Kidney capillary endothelial cell (primary cell): ENCODE data around the gene PCDHB6.
"Not testable (repeated sequence)": the region's sequence is repeated elsewhere in the genome, so short reads cannot be mapped to it uniquely, and the experiment has no call there.

ENCODE experiments used
- DNase-seq: peaks from one replicate; pipeline ENCODE4 v3.0.0-alpha.2; 2018; ENCODE audit warnings: low spot score

PCDHB6 gene

GRCh38 chr5:141172381-141173204 is 22.7 kb downstream of the PCDHB6 start, which contains the start of gene PCDHB7:
Gene PCDHB7 (plus strand): TSS chr5:141172644. CDS start chr5:141172836, 192 bp downstream.
- DNase-seq, result no peak

- not testable (repeated sequence) for DNase-seq
These were observed 24.6 kb downstream of the PCDHB6 start for GRCh38 chr5:141174291-141175104.

DNA sequence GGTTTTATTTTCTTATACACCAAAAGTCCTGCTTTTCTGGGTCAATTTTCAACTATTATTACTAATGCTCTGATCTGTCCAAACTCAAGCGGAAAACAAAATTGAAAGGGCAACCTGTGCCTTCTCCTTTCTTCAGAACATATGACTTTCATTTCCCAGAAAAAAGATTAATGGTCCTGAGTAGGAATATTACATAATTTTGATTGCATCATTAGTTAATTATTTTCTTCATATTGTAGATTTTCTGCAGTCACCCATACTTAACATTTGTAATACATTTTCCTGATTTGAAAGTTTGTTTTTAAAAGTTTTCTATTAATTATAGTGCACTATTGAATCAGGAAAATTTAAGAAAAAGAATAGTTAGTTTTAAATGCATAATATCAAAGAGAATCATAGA is 26.1 kb downstream of the PCDHB6 start:
- no peak for DNase-seq

- not testable (repeated sequence) for DNase-seq
These were observed 27.8 kb downstream of the PCDHB6 start, which contains the start of gene PCDHB8 for GRCh38 chr5:141177577-141178191. Gene PCDHB8 (plus strand): TSS chr5:141177790. CDS start chr5:141178035, 245 bp downstream.

DNA sequence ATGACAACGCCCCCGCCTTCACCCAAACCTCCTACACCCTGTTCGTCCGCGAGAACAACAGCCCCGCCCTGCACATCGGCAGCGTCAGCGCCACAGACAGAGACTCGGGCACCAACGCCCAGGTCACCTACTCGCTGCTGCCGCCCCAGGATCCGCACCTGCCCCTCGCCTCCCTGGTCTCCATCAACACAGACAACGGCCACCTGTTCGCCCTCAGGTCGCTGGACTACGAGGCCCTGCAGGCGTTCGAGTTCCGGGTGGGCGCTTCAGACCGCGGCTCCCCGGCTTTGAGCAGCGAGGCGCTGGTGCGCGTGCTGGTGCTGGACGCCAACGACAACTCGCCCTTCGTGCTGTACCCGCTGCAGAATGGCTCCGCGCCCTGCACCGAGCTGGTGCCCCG is 29.5 kb downstream of the PCDHB6 start:
- not testable (repeated sequence) for DNase-seq

DNA sequence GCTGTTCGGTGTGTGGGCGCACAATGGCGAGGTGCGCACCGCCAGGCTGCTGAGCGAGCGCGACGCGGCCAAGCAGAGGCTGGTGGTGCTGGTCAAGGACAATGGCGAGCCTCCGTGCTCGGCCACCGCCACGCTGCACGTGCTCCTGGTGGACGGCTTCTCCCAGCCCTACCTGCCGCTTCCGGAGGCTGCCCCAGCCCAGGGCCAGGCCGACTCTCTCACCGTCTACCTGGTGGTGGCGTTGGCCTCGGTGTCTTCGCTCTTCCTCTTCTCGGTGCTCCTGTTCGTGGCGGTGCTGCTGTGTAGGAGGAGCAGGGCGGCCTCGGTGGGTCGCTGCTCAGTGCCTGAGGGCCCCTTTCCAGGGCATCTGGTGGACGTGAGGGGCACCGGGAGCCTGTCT is 30.0 kb downstream of the PCDHB6 start:
- DNase-seq, result not testable (repeated sequence)

DNA sequence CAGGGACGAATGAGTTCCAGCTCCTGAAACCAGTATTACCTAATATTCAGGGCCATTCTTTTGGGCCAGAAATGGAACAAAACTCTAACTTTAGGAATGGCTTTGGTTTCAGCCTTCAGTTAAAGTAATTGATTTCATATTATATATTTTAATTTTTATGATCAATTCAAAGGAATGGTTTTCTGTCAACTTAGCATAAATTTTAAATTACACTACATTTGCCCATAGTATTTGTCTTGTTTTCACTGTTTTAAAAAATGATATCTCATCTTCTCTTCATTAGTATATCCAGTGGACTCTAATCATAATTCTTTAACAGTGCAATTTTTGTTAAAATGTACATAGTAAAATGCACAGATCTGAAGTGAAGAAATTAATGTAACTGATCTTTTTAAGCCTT is 30.5 kb downstream of the PCDHB6 start:
- DNase-seq, result no peak

DNA sequence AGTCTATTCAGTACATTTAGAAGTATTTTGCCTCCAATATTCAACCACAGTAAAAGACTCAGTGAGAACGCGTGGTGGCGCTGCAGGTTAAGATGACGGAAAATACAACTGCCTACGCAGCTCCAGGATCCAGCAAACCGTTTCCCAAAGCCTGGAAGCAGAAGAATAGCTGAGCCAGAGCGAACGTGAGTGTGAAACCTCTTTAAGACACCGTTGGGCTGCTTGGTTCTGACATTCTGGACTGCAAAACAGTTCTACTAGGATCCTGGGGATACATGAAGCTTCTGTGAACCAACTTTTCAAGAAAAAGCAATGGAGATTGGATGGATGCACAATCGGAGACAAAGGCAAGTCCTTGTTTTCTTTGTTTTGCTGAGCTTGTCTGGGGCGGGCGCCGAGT is 32.4 kb downstream of the PCDHB6 start, which contains the start of gene PCDHB16:
Gene PCDHB16 (plus strand): TSS at position 140 of the 400 bp plus-strand sequence. CDS start 173 bp downstream, at position 313.
- DNase-seq, result no peak

DNA sequence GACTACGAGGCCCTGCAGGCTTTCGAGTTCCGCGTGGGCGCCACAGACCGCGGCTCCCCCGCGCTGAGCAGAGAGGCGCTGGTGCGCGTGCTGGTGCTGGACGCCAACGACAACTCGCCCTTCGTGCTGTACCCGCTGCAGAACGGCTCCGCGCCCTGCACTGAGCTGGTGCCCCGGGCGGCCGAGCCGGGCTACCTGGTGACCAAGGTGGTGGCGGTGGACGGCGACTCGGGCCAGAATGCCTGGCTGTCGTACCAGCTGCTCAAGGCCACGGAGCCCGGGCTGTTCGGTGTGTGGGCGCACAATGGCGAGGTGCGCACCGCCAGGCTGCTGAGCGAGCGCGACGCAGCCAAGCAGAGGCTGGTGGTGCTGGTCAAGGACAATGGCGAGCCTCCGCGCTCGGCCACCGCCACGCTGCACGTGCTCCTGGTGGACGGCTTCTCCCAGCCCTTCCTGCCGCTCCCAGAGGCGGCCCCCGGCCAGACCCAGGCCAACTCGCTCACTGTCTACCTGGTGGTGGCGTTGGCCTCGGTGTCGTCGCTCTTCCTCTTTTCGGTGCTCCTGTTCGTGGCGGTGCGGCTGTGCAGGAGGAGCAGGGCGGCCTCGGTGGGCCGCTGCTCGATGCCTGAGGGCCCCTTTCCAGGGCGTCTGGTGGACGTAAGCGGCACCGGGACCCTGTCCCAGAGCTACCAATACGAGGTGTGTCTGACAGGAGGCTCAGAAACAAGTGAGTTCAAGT is 34.4 kb downstream of the PCDHB6 start:
- DNase-seq, result not testable (repeated sequence)

- DNase-seq, result no peak
These were observed 37.1 kb downstream of the PCDHB6 start, which contains the start of gene PCDHB9 for GRCh38 chr5:141186897-141187512. Gene PCDHB9 (plus strand): TSS chr5:141187161. CDS start chr5:141187319, 158 bp downstream.

GRCh38 chr5:141188682-141189081 is 38.8 kb downstream of the PCDHB6 start:
- DNase-seq, result not testable (repeated sequence)

DNA sequence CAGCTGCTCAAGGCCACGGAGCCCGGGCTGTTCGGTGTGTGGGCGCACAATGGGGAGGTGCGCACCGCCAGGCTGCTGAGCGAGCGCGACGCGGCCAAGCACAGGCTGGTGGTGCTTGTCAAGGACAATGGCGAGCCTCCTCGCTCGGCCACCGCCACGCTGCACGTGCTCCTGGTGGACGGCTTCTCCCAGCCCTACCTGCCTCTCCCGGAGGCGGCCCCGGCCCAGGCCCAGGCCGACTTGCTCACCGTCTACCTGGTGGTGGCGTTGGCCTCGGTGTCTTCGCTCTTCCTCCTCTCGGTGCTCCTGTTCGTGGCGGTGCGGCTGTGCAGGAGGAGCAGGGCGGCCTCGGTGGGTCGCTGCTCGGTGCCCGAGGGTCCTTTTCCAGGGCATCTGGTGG is 39.3 kb downstream of the PCDHB6 start:
- DNase-seq, result not testable (repeated sequence)

- no peak for DNase-seq
These were observed 42.4 kb downstream of the PCDHB6 start, which contains the start of gene PCDHB10 for GRCh38 chr5:141192110-141192725. Gene PCDHB10 (plus strand): TSS chr5:141192353. CDS start chr5:141192553, 200 bp downstream.

- DNase-seq, result not testable (repeated sequence)
These were observed 44.5 kb downstream of the PCDHB6 start for GRCh38 chr5:141194332-141194731.

GRCh38 chr5:141196363-141196762 is 46.5 kb downstream of the PCDHB6 start:
- no peak for DNase-seq

- DNase-seq, result no peak
These were observed 49.7 kb downstream of the PCDHB6 start, which contains the start of gene PCDHB11 for GRCh38 chr5:141199359-141200235. Gene PCDHB11 (plus strand): TSS chr5:141199627. CDS start chr5:141199775, 148 bp downstream.

- not testable (repeated sequence) for DNase-seq
These were observed 51.3 kb downstream of the PCDHB6 start for GRCh38 chr5:141201126-141201525.

- not testable (repeated sequence) for DNase-seq
These were observed 51.8 kb downstream of the PCDHB6 start for GRCh38 chr5:141201646-141202045.
